Measurements from ENCODE around the gene RPS16.

DNA sequence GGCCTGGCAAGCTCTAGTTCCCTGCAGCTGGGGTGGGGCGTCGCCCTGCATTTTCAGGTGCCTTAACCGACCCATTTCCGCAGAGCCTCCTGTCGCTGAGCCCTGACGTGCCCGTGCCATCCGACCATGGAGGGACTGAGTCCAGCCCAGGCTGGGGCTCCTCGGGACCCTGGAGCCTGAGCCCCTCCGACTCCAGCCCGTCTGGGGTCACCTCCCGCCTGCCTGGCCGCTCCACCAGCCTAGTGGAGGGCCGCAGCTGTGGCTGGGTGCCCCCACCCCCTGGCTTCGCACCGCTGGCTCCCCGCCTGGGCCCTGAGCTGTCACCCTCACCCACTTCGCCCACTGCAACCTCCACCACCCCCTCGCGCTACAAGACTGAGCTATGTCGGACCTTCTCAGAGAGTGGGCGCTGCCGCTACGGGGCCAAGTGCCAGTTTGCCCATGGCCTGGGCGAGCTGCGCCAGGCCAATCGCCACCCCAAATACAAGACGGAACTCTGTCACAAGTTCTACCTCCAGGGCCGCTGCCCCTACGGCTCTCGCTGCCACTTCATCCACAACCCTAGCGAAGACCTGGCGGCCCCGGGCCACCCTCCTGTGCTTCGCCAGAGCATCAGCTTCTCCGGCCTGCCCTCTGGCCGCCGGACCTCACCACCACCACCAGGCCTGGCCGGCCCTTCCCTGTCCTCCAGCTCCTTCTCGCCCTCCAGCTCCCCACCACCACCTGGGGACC, 27.9 kb downstream of the RPS16 start:
- TF ChIP-seq POLR2A (IDR thresholded peaks at IDR 0.05): peak; percentile 35 to 44
- TF ChIP-seq, protein P1, sequence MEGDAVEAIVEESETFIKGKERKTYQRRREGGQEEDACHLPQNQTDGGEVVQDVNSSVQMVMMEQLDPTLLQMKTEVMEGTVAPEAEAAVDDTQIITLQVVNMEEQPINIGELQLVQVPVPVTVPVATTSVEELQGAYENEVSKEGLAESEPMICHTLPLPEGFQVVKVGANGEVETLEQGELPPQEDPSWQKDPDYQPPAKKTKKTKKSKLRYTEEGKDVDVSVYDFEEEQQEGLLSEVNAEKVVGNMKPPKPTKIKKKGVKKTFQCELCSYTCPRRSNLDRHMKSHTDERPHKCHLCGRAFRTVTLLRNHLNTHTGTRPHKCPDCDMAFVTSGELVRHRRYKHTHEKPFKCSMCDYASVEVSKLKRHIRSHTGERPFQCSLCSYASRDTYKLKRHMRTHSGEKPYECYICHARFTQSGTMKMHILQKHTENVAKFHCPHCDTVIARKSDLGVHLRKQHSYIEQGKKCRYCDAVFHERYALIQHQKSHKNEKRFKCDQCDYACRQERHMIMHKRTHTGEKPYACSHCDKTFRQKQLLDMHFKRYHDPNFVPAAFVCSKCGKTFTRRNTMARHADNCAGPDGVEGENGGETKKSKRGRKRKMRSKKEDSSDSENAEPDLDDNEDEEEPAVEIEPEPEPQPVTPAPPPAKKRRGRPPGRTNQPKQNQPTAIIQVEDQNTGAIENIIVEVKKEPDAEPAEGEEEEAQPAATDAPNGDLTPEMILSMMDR (IDR thresholded peaks at IDR 0.05): no peak
